ENCODE measurements around the gene PPARD.
A peak's percentile ranks its signal among the peaks of the same experiment; 100 is the strongest.

PPARD gene

DNA sequence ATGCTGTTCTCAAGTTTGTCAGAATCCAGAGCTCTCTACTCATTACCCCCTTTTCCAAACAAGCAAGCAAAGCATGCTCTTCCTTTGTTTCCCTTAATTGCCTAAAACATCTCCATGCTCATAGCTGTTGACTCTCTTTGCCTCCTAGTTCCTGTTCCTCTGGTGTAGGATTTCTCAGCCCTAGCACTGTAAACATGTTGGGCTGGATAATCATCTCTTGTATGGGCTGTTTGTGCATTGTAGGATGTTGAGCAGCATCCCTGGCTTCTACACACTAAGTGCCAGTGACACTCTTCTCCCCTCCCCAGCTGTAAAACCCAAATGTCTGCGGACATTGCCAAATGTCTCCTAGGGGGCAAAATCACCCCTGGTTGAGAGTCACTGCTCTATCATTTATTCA, 14.0 kb downstream of the PPARD start:
- DNase-seq: no peak

DNA sequence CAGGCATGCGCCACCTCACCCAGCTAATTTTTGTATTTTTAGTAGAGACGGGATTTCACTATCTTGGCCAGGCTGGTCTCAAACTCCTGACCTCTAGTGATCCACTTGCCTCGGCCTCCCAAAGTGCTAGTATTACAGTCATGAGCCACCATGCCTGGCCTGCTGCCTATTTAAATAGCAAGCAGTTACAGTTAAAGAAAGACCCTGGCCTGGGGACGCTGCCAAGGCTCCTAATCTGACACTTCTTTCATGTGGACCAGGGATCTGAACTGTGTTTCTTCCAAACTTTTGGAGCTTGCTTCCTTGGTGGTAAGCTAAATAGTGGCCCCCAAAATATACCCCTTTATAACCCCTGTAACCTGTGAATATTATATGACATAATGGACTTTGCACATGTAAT, 15.3 kb downstream of the PPARD start:
- no peak for DNase-seq

GRCh38 chr6:35358086-35358485, 15.7 kb downstream of the PPARD start:
- DNase-seq: no peak

GRCh38 chr6:35359346-35359743, 17.0 kb downstream of the PPARD start:
- DNase-seq: no peak

GRCh38 chr6:35359744-35360348, 17.5 kb downstream of the PPARD start:
- DNase-seq: no peak

GRCh38 chr6:35360349-35361138, 18.2 kb downstream of the PPARD start:
- DNase-seq: no peak

GRCh38 chr6:35362200-35362599, 19.8 kb downstream of the PPARD start:
- no peak for DNase-seq

- no peak for DNase-seq
Measured at GRCh38 chr6:35363293-35363750, 21.0 kb downstream of the PPARD start.

DNA sequence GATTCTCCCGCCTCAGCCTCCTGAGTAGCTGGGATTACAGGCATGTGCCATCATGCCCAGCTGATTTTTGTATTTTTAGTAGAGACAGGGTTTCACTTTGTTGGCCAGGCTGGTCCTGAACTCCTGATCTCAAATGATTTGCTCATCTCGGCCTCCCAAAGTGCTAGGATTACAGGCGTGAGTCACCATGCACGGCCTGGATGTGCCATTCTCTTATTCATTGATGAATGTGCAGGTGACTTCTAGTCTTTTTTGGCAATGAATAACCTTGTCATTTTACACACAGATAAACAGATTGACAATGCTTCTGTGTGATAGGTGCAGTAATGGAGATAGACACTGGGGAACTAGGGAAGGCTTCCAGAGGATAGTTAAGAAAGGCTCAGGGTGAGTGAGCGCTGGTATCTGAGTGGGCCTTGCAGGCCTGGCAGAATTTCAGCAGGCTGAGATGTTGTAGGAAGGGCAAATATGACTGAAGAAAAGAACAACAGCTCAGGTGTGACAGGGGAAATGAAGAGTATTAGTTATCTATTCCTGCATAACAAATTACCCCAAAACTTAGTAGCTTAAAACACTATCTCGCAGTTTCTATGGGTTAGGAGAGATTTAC, 23.3 kb downstream of the PPARD start:
- no peak for DNase-seq

DNA sequence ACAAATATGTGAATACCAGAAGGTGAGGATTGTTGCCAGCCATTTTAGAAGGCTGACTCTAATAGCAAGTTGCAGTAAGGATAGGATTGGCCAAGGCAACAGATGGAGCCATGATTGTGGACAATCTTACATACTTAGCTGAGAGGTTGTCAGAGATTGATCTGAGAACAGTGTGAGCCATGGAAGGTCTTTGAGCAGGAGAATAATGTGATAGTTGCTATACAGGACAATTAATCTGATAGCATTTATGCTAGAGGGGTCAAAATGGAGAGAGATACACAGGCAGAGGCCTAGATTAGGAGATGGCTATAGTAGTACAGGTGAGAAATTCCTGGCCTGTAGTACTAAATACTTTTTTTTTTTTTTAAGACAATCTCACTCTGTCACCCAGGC, 23.8 kb downstream of the PPARD start:
- no peak for DNase-seq

- DNase-seq: no peak
Measured at GRCh38 chr6:35367646-35368037, 25.3 kb downstream of the PPARD start.

- DNase-seq: no peak
Measured at GRCh38 chr6:35368038-35368887, 25.9 kb downstream of the PPARD start.

DNA sequence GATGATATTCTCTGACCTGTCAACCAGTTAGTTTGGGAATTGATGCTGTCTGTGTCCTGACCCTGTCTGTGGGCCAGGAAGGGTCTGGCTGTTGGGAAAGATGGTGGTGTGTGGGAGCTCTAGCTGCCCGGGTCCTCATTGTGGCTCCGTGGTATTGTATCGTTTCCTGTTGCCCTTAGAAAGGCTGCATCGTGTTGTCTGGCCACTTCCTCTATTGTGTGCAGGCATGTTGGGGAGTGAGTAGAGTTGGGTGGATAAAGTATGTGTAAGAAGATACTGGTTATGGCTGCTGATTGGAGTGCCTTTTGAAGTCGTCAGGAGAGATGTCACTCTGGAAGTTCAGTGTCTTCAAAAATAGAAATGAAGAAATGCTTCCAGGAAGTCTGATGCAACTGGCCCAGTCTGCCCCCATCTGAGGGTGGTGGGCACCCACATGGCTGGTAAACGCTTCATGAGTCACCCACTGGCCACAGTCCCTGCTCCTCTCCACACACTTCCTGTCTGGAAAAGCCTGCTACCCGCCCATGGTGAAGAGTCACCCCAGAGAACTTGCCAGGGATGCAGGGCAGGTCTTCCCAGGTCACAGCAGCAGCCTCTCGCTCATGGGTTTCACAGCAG, 27.9 kb downstream of the PPARD start:
- DNase-seq: peak; percentile 47

GRCh38 chr6:35370785-35371493, 28.6 kb downstream of the PPARD start:
- no peak for DNase-seq

DNA sequence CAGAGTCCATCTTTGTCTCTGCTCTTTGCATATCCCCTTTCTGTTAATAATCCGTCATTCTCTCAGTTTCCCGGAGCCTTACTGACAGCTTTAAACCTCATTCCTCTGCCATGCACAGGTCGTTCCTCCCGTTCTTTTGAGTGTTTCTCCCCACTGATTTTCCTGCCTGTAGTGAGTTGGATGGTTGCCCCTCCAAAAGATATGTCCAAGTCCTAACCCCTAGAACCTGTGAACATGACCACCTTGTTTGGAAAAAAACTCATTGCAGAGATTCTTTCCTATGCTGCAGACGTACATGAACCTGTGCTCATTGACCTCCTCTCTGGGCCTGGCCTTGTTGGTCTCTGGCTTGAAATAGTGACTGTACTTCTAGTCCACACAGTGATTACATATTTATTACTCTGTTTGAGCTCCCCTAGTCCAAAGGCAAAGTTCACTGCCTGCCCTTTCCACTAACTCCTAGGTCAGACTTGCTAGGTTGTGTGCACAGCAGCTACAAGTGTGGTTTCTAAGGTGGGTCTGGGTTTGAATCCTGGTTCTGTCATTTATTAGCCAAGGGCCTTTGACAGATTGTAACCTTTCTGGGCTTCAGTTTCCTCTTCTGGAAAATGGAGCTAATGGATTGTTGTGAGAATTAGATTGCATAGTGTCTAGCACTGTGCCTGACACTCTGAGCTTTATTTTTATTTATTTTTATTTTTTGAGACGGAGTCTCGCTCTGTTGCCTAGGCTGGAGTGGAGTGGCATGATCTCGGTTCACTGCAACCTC, 29.3 kb downstream of the PPARD start:
- DNase-seq: no peak

GRCh38 chr6:35372633-35373032, 30.3 kb downstream of the PPARD start:
- DNase-seq: no peak

- DNase-seq: no peak
Measured at GRCh38 chr6:35376281-35376680, 33.9 kb downstream of the PPARD start.

DNA sequence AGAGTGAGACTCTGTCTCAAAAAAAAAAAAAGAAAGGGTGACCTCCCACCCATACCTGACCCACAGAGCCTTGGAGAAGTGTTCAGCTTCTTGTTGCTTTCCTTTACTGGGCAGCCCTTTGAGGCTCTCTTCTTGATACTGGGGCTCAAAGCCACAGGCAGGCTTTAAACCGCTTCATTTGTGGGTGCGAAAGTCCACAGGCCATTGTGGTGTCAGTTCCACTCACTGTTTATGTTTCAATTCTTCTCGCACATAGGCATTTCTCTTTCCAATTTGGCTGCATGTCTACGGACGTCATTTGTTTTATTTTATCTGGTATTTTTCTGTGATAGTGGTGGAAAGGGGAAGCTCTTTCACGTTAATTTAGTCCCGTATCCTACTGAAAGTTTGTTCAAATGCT, 34.6 kb downstream of the PPARD start:
- DNase-seq: no peak

- no peak for DNase-seq
Measured at GRCh38 chr6:35378261-35378660, 35.9 kb downstream of the PPARD start.

DNA sequence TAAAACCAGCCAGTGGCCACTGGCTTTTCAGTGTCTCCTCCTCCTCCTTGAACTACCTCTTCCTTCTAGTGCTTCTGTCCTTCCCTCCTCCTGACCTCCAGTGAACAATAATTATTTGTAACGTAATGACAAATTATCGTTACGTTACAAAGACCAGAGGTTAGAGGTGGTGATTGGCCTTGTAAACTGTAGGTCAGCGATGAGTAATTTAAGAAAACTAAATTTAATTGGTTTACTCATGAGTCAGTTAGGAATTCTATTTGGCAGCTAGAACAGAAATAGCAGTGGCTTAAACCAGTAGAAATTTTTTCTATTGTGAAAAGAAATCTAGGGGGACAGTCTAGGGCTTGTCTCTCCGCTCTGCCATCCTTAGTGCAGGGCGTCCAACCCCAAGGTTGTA, 38.8 kb downstream of the PPARD start:
- no peak for DNase-seq

DNA sequence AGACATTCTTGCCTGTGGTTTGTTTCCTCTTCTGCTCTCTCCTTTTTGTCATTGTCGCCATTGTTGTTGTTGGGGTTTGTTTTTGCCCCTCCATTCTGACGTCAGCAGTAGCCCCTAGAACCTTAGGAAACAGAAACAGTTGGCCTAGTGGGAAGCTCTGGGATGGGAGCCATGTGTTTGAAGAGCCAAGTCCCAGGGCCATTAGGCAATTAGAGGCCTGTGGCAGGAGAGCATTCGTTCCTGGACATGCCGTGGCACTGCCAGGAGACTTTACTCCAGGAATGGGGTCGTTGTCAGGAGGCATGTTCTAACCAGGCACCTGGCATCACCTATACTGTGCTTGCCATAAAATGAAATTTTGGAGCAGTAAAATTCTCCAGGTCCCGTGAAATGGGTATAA, 39.7 kb downstream of the PPARD start:
- DNase-seq: no peak
